DOHH2 (cell line): ENCODE results near the gene VWA2.

Experiments used
- CTCF ChIP-seq: fragments of 200-600 bp; sonication (generic); IDR thresholded peaks from one replicate; pipeline ENCODE4 v1.5.1; 2014; ENCODE audit warnings: antibody characterized with exemption, mild to moderate bottlenecking, low read depth, low read length; ENCODE audit not compliant: poor library complexity, severe bottlenecking
- EZH2phosphoT487 ChIP-seq: fragments of 200-600 bp; sonication (generic); IDR thresholded peaks from 2 replicates; pipeline ENCODE4 v1.6.1; 2017; ENCODE audit warnings: borderline replicate concordance, mild to moderate bottlenecking, antibody characterized with exemption, low read length, moderate library complexity, mixed read lengths

GRCh38 chr10:114315566-114316420 lies 76.7 kb downstream of the VWA2 start:
- no peak for TF ChIP-seq CTCF
- no peak for TF ChIP-seq EZH2phosphoT487
